HUES48 (cell line): Measurements from ENCODE around the gene BCAS2.

ENCODE experiments used
- H3K27ac ChIP-seq: one replicate; pipeline ENCODE4 v1.7.0; 2013; ENCODE audit warnings: low read depth, low read length, inconsistent platforms
- H3K27me3 ChIP-seq: 2 replicates; pipeline ENCODE4 v1.6.1; 2013; ENCODE audit warnings: mild to moderate bottlenecking, low read length; ENCODE audit not compliant: control insufficient read depth, insufficient read depth
- H3K36me3 ChIP-seq: 2 replicates; pipeline ENCODE4 v1.6.1; 2013; ENCODE audit warnings: low read length; ENCODE audit not compliant: control insufficient read depth, insufficient read depth
- H3K4me1 ChIP-seq: 2 replicates; pipeline ENCODE4 v1.6.1; 2013; ENCODE audit warnings: mild to moderate bottlenecking, low read length; ENCODE audit not compliant: control insufficient read depth, insufficient read depth
- H3K4me3 ChIP-seq: 2 replicates; pipeline ENCODE4 v1.5.1; 2013; ENCODE audit warnings: mild to moderate bottlenecking, low read depth, low read length
- H3K9ac ChIP-seq: 2 replicates; pipeline ENCODE4 v1.6.1; 2013; ENCODE audit warnings: mild to moderate bottlenecking, low read depth, low read length, moderate library complexity
- H3K9me3 ChIP-seq: 2 replicates; pipeline ENCODE4 v1.6.1; 2013; ENCODE audit warnings: low read length; ENCODE audit not compliant: control insufficient read depth, insufficient read depth

Gene BCAS2

DNA sequence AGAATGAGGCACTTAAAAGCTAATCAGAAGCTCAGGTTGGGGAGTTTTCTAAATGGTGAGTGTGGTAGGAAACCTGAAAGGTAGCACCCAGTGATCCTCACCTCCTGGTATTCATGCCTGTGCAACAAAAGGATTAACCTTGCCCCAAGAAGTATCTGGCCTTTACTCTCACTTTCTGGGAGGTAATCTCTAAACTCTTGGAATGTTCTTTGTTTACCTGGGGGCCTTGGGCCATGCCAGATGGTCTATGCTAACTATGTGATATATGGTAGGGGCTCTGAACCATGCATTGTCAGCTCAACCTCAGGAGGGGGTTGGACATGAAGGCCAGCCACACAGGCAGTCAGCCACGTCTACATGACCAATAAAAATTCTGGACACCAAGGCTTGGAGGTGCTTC lies 46.0 kb downstream of the BCAS2 start:
- H3K27me3 ChIP-seq, result no peaks in the 10 kb centered on the region
- no peak overlapping the region for H3K27ac ChIP-seq
- no peak overlapping the region for H3K4me3 ChIP-seq
- H3K9ac ChIP-seq, result no peak overlapping the region
- H3K4me1 ChIP-seq, result no peaks in the 10 kb centered on the region
- H3K9me3 ChIP-seq, result no peaks in the 10 kb centered on the region
- H3K36me3 ChIP-seq, result no peaks in the 10 kb centered on the region

DNA sequence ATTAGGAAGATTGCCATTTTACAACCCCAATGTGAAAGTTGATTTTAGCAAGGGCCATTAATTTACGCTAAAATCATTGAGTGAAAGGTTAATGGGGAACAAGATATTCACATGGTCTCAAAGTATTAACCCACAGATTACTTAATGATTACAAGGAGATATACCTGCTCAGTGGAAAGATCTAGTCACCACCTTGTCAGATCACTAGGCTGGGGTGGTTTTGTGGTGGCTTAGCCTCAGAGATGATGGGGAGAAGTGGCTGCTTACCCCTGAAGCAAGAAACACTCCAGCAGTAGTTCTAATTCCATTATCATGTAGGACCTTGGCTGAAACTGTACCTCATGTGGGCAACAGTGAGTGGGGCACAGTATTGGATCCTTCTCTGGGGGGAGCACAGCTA lies 50.3 kb downstream of the BCAS2 start:
- no peak overlapping the region for H3K27ac ChIP-seq
- H3K9me3 ChIP-seq, result no peaks in the 10 kb centered on the region
- H3K9ac ChIP-seq, result no peak overlapping the region
- H3K4me1 ChIP-seq, result no peaks in the 10 kb centered on the region
- H3K4me3 ChIP-seq, result no peak overlapping the region
- no peaks in the 10 kb centered on the region for H3K27me3 ChIP-seq
- H3K36me3 ChIP-seq, result no peaks in the 10 kb centered on the region

DNA sequence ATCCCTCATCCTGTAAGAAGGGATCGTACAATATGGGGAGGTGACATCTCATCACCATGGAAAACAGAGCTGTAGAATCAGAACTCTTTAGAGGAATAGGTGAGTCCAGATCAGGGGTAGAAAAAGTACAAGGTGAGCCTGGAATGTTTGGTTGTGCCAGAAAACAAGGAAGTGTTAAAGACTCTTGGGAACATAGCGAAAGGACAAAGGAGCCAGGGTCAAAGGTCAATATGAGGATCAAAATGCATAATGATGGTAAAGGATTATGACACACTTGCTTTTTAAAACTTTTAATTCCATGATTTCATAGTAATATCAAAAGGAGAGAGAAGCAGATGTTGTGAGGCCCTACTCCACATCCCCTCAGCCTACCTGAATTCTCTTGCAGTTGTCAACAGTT lies 51.2 kb downstream of the BCAS2 start:
- no peak overlapping the region for H3K4me3 ChIP-seq
- no peaks in the 10 kb centered on the region for H3K36me3 ChIP-seq
- no peak overlapping the region for H3K27ac ChIP-seq
- H3K9me3 ChIP-seq, result no peaks in the 10 kb centered on the region
- no peaks in the 10 kb centered on the region for H3K4me1 ChIP-seq
- no peak overlapping the region for H3K9ac ChIP-seq
- H3K27me3 ChIP-seq, result no peaks in the 10 kb centered on the region

DNA sequence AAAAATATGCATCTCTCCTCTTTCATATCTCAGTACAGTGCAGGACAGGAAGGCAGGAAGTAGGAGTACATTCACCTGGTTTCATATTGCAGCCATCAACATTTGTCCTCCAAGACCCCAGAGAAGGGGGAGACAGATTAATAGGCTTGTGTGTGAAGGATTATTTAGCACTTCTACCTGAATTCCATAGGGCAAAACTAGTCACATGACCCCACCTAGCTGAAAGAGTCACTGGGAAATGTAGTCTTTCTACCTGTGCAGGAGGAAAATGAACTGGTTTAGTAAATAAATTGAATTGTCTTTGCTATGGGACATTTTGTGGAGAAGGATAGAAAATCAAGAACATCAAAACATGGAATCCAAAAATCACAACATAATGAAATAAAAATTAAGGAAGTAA lies 56.5 kb downstream of the BCAS2 start:
- H3K4me3 ChIP-seq, result no peak overlapping the region
- no peaks in the 10 kb centered on the region for H3K4me1 ChIP-seq
- no peaks in the 10 kb centered on the region for H3K27me3 ChIP-seq
- H3K9ac ChIP-seq, result no peak overlapping the region
- H3K36me3 ChIP-seq, result no peaks in the 10 kb centered on the region
- no peaks in the 10 kb centered on the region for H3K9me3 ChIP-seq
- H3K27ac ChIP-seq, result no peak overlapping the region

DNA sequence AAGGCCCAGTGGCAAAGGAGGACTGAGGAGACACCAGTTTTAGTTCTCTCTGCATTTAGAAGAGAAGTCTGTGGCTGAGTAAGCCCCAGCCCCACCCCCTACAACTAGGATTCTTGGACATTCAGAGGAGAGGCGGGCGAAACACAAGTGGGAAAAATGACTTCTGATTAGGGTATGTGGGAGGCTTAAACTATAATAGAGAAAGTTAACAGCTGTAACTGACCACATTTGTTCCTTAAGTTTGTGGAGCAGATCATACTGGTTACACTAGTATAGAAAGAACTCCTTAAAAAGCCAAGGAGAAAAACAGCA lies 59.2 kb downstream of the BCAS2 start:
- no peaks in the 10 kb centered on the region for H3K36me3 ChIP-seq
- H3K27ac ChIP-seq, result no peak overlapping the region
- no peaks in the 10 kb centered on the region for H3K9me3 ChIP-seq
- H3K9ac ChIP-seq, result no peak overlapping the region
- no peak overlapping the region for H3K4me3 ChIP-seq
- H3K27me3 ChIP-seq, result no peaks in the 10 kb centered on the region
- no peaks in the 10 kb centered on the region for H3K4me1 ChIP-seq

DNA sequence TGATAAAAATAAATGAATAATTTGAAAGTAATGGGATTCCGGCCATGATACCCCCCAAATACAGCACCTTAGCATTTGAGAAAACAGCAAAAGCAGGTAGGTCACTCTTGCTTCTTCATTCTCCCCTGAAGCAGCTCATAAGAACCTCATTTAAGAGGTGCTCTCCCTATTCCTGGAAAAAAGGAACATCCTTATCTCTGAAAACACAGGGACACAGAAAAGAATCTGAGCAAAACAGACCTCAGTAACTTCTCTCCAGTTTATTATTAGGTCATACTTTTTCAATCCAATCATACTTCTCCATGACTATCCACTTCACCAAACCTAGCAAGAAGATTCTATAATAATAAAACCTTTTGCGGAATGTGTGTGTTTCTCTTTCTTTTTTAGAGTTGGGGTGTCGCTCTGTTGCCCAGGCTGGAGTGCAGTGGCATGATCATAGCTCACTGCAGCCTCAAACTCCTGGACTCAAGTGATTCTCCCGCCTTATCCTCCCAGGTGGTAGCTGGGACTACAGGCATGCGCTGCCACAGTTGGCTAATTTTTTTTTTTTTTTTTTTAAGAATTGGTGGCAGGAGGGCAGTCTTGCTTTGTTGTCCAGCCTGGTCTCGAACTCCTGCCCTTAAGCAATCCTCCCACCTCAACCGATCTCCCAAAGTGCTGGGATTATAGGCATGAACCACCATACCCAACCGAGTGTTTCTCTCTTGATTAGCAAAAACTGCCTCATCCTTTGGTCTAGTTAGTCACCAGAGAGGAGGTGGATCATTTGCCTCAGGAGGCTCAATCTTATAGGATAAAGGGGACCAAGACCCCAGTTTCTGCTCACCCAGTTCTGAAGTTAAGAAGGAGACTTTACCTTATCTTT lies 59.8 kb downstream of the BCAS2 start:
- no peaks in the 10 kb centered on the region for H3K4me1 ChIP-seq
- no peaks in the 10 kb centered on the region for H3K27me3 ChIP-seq
- H3K4me3 ChIP-seq, result no peak overlapping the region
- no peaks in the 10 kb centered on the region for H3K36me3 ChIP-seq
- no peak overlapping the region for H3K27ac ChIP-seq
- H3K9me3 ChIP-seq, result no peaks in the 10 kb centered on the region
- H3K9ac ChIP-seq, result no peak overlapping the region
